CD14-positive monocyte (primary cell): ENCODE results near the gene DYSF. TPM values are rescaled to one million over a fixed set of nuclear protein-coding genes. Genes with fewer than 3 reads are reported as not detected.

Source experiments
- DNase-seq, 3 donors: peaks; one replicate each; pipeline ENCODE4 v3.0.0-alpha.2; 2011 to 2022
- H2AFZ ChIP-seq: 2 replicates; pipeline ENCODE4 v1.6.0; 2012; ENCODE audit warnings: mild to moderate bottlenecking, low read depth, low read length, inconsistent platforms; ENCODE audit not compliant: insufficient read depth, poor library complexity, severe bottlenecking
- H3K27ac ChIP-seq, 2 donors: 1 replicate in 1 of 2; 2 replicates in 1 of 2; pipeline ENCODE4 v1.5.1; 2012 to 2013; ENCODE audit warnings: low read length in 2 of 2, control low read depth in 1 of 2, inconsistent platforms in 1 of 2, low read depth in 1 of 2, mild to moderate bottlenecking in 1 of 2
- H3K27me3 ChIP-seq, 2 donors: one replicate each; pipeline versions ENCODE4 v1.6.0 to v1.6.1; 2011 to 2013; ENCODE audit warnings: low read length in 2 of 2; ENCODE audit not compliant: control insufficient read depth in 2 of 2, insufficient read depth in 2 of 2
- H3K36me3 ChIP-seq, 2 donors: replicated peaks in 1 of 2; 1 replicate in 1 of 2; 2 replicates in 1 of 2; pipeline versions ENCODE4 v1.5.1 to v1.6.1; 2012 to 2013; ENCODE audit warnings: low read length in 2 of 2, control low read depth in 1 of 2, inconsistent platforms in 1 of 2, mild to moderate bottlenecking in 1 of 2; ENCODE audit not compliant: insufficient read depth in 2 of 2, control insufficient read depth in 1 of 2
- H3K4me1 ChIP-seq, 2 donors: 1 replicate in 1 of 2; 2 replicates in 1 of 2; pipeline versions ENCODE4 v1.5.1 to v1.6.1; 2012 to 2013; ENCODE audit warnings: low read length in 2 of 2, control low read depth in 1 of 2, inconsistent platforms in 1 of 2, mild to moderate bottlenecking in 1 of 2, moderate library complexity in 1 of 2; ENCODE audit not compliant: insufficient read depth in 2 of 2, control insufficient read depth in 1 of 2
- H3K4me2 ChIP-seq: replicated peaks from 2 replicates; pipeline ENCODE3; 2012; ENCODE audit warnings: low read length, moderate library complexity, mild to moderate bottlenecking; ENCODE audit not compliant: poor library complexity, severe bottlenecking; ENCODE audit errors: extremely low read depth
- H3K4me3 ChIP-seq, 3 experiments: fragments of 200-600 bp in 1 of 3; sonication (generic) in 1 of 3; replicated peaks in 1 of 3; 1 replicate in 2 of 3; 2 replicates in 1 of 3; pipeline ENCODE4 v1.5.1; 2011 to 2013; ENCODE audit warnings: low read length in 3 of 3, mild to moderate bottlenecking in 3 of 3, control low read depth in 2 of 3, low read depth in 2 of 3, inconsistent platforms in 1 of 3, moderate library complexity in 1 of 3
- H3K79me2 ChIP-seq: 2 replicates; pipeline ENCODE4 v1.6.0; 2012; ENCODE audit warnings: mild to moderate bottlenecking, control low read depth, inconsistent platforms, low read length, moderate library complexity; ENCODE audit not compliant: insufficient read depth
- H3K9ac ChIP-seq: 2 replicates; pipeline ENCODE4 v1.6.0; 2017; ENCODE audit warnings: low read length, mild to moderate bottlenecking; ENCODE audit not compliant: insufficient read depth, poor library complexity, severe bottlenecking
- H3K9me3 ChIP-seq, 2 donors: replicated peaks in 1 of 2; 1 replicate in 1 of 2; 2 replicates in 1 of 2; pipeline versions ENCODE4 v1.5.1 to v1.6.1; 2012 to 2013; ENCODE audit warnings: low read length in 2 of 2, control low read depth in 1 of 2; ENCODE audit not compliant: control insufficient read depth in 1 of 2, insufficient read depth in 1 of 2
- H4K20me1 ChIP-seq: 2 replicates; pipeline ENCODE4 v1.6.0; 2012; ENCODE audit warnings: mild to moderate bottlenecking, low read length, control low read depth, moderate library complexity; ENCODE audit not compliant: insufficient read depth
- H3K27ac Mint-ChIP-seq, 7 donors: one replicate each; pipeline ENCODE4 v1.8.0; 2020; ENCODE audit warnings: mild to moderate bottlenecking in 7 of 7, mixed read lengths in 7 of 7, moderate library complexity in 6 of 7, inconsistent platforms in 2 of 7
- H3K27me3 Mint-ChIP-seq, 3 donors: one replicate each; pipeline ENCODE4 v1.8.0; 2021 to 2022; ENCODE audit warnings: low read depth in 3 of 3, mild to moderate bottlenecking in 3 of 3, mixed read lengths in 3 of 3, moderate library complexity in 3 of 3, inconsistent platforms in 1 of 3
- H3K36me3 Mint-ChIP-seq, 2 donors: one replicate each; pipeline ENCODE4 v1.8.0; 2020; ENCODE audit warnings: mixed read lengths in 2 of 2, inconsistent platforms in 1 of 2, mild to moderate bottlenecking in 1 of 2
- H3K4me1 Mint-ChIP-seq: one replicate; pipeline ENCODE4 v1.8.0; 2020; ENCODE audit warnings: mild to moderate bottlenecking, mixed read lengths
- H3K4me3 Mint-ChIP-seq, 2 donors: one replicate each; pipeline ENCODE4 v1.8.0; 2020; ENCODE audit warnings: mild to moderate bottlenecking in 2 of 2, mixed read lengths in 2 of 2, moderate library complexity in 1 of 2
- H3K9me3 Mint-ChIP-seq, 7 donors: one replicate each; pipeline ENCODE4 v1.8.0; 2020 to 2022; ENCODE audit warnings: mixed read lengths in 7 of 7, mild to moderate bottlenecking in 6 of 7, moderate library complexity in 6 of 7, inconsistent platforms in 2 of 7
- WGBS: methylation state at CpG from one replicate; pipeline ENCODE4 v1.1.5; 2013; ENCODE audit warnings: missing lambda C conversion rate; ENCODE audit not compliant: insufficient coverage; 5-methylcytosine and 5-hydroxymethylcytosine counted together
- intact Hi-C, 2 donors: fragments of 100-400 bp; cut with micrococcal nuclease; formaldehyde crosslinking; loops; one replicate each; pipeline versions ENCODE4 v1.15.0 to v1.15.1; 2023
- polyA plus RNA-seq, 3 donors: library from polyadenylated mRNA; depleted of rRNA in 1 of 3; unstranded in 2 of 3; stranded (reverse) in 1 of 3; fragments of 300-500 nt in 2 of 3; fragments of >200 nt in 1 of 3; fragmentation: Illumina TruSeq in 2 of 3; gene quantifications; 1 replicate in 2 of 3; 2 replicates in 1 of 3; pipeline ENCODE4 v1.2.3, GENCODE V29; 2012 to 2021
- TF ChIP-seq, protein P1 (sequence below): fragments of 200-600 bp; IDR thresholded peaks from one replicate; pipeline ENCODE4 v1.8.0; 2022; ENCODE audit warnings: antibody characterized with exemption, mild to moderate bottlenecking

DYSF gene
- polyA plus RNA-seq, 3 donors = 16.1 to 72.5 (median 31.2) TPM

DNA sequence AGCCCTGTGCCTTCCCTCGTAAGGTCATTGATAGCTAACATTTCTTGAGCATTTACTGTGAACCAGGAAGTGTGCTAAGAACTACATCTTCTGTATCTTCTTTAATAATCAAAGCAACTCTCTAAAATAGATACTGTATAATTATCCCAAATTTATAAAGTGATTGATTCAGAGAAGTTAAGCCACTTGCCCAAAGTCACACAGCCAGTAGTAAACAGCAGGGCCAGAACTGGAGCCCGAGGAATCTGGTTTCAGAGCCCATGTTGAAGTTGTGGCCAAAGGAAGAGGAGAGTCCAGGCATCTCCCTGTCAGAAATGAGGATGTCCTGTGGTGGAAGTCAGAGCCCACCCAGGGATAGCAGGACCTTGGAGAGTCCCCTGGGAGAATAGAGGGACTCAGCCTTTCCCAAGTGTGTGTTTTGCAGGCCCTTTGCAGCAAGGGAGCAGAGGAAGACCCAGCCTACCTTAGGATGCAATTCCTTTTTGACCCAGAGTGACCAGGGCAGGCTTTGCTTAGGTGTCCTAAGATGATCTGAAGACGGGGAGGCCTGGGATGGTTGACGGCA lies 134.2 kb downstream of the DYSF start:
- no peaks in the 10 kb centered on the region for H3K9me3 Mint-ChIP-seq

DNA sequence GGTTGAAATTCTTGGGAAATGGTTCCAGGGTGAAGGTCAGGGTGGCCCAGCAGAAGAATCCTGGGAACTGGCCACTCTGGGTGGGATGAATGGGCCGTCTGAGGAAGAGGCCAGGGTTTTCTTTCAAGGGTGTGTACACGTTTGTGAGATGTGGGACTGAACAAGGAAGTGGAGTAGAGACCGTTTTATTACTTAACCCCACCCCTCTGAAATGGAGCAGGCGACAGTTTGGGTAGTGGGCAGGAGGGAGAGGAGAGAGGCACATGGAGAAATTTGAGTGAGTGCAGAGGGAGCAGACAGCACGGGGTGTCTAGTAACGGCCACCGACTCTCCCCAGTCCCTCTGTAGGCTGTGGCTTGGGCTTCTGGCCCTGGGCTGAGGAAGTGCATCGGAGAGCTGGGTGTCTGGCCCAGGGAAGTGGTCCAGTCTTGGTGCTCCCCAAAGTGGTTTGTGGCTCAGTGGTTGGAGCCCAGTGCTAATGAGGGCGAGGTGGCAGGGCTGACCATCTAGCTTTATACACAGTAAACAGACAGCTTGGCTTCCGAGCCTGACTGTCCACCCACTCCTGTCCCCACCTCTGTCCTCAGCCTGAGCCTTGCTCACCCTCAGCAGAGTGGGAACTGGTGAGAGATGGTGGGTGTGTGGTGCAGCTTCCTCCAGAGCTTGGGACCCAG lies 135.3 kb downstream of the DYSF start:
- no peaks in the 10 kb centered on the region for H3K9me3 ChIP-seq
- H3K9ac ChIP-seq = no peak overlapping the region
- peaks cover 57 to 100% of the 10 kb centered on the region in 2 donors for H3K36me3 ChIP-seq
- no peaks in the 10 kb centered on the region for H3K27me3 ChIP-seq
- DNase-seq = no peak
- H3K4me3 Mint-ChIP-seq = no peak overlapping the region
- no peaks in the 10 kb centered on the region for H3K9me3 Mint-ChIP-seq
- TF ChIP-seq, protein P1, sequence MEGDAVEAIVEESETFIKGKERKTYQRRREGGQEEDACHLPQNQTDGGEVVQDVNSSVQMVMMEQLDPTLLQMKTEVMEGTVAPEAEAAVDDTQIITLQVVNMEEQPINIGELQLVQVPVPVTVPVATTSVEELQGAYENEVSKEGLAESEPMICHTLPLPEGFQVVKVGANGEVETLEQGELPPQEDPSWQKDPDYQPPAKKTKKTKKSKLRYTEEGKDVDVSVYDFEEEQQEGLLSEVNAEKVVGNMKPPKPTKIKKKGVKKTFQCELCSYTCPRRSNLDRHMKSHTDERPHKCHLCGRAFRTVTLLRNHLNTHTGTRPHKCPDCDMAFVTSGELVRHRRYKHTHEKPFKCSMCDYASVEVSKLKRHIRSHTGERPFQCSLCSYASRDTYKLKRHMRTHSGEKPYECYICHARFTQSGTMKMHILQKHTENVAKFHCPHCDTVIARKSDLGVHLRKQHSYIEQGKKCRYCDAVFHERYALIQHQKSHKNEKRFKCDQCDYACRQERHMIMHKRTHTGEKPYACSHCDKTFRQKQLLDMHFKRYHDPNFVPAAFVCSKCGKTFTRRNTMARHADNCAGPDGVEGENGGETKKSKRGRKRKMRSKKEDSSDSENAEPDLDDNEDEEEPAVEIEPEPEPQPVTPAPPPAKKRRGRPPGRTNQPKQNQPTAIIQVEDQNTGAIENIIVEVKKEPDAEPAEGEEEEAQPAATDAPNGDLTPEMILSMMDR = no peak
- no peaks in the 10 kb centered on the region for H3K4me1 ChIP-seq
- H3K27me3 Mint-ChIP-seq = peaks cover 0 to 2% (median 2%) of the 10 kb centered on the region in 3 donors
- no peak overlapping the region for H3K4me2 ChIP-seq
- WGBS = 77% methylated on average over 3 of the region's 10 CpGs
- peak overlapping the region in 4 of 7 donors; percentile 13 to 66 (median 18) for H3K27ac Mint-ChIP-seq
- no peaks in the 10 kb centered on the region for H3K79me2 ChIP-seq
- peaks cover 84% of the 10 kb centered on the region for H4K20me1 ChIP-seq
- H3K36me3 Mint-ChIP-seq = peaks cover 89% of the 10 kb centered on the region in 2 donors
- intact Hi-C loops = no loop called here
- no peak overlapping the region for H3K4me3 ChIP-seq
- H2AFZ ChIP-seq = no peak overlapping the region
- peaks cover 2% of the 10 kb centered on the region for H3K4me1 Mint-ChIP-seq
- peak overlapping the region in 1 of 2 donors; percentile 17 for H3K27ac ChIP-seq

More for the DNA sequence above, 134.2 kb downstream of the DYSF start:
- Histone ChIP-seq H3K79me2 (no peaks in the 10 kb centered on the region), H3K4me3 (no peak overlapping the region), H2AFZ (no peak overlapping the region), H3K4me2 (no peak overlapping the region), H3K9me3 (no peaks in the 10 kb centered on the region), H3K4me1 (no peaks in the 10 kb centered on the region), H3K9ac (no peak overlapping the region), H3K27me3 (no peaks in the 10 kb centered on the region), H4K20me1 (peaks cover 90% of the 10 kb centered on the region), H3K27ac (no peak overlapping the region), H3K36me3 (peaks cover 54 to 100% of the 10 kb centered on the region in 2 donors)
- Mint-ChIP-seq H3K4me3 (no peak overlapping the region), H3K4me1 (peaks cover 2% of the 10 kb centered on the region), H3K27me3 (peaks cover 0 to 2% (median 2%) of the 10 kb centered on the region in 3 donors), H3K27ac (peak overlapping the region in 1 of 7 donors; percentile 37), H3K36me3 (peaks cover 86% of the 10 kb centered on the region in 2 donors)
- DNase-seq = no peak
- intact Hi-C loops = no loop called here
- TF ChIP-seq, protein P1 = no peak
- WGBS = 100% methylated on average over 3 of the region's 4 CpGs
